Measurements from ENCODE around the gene C1QA. TPM values are rescaled to one million over a fixed set of nuclear protein-coding genes. Genes with fewer than 3 reads are reported as not detected.

The C1QA gene
- total RNA-seq, 2 donors from 2014 or later: 38.5 to 72.4 TPM

- H3K9ac ChIP-seq (ENCODE audit: low read depth in 2 of 2, low read length in 2 of 2): no peak overlapping the region
- peaks cover 7% of the 10 kb centered on the region for H3K27me3 ChIP-seq
- intact Hi-C loops (cut with DNase I): no loop called here
Measured at GRCh38 chr1:22592919-22593790, 43.3 kb upstream of the C1QA start.

GRCh38 chr1:22594396-22594795 lies 42.0 kb upstream of the C1QA start:
- Histone ChIP-seq H3K4me3 (no peak overlapping the region), H3K36me3 (no peaks in the 10 kb centered on the region), H3K27ac (no peak overlapping the region), H3K9me3 (no peaks in the 10 kb centered on the region), H3K4me1 (no peaks in the 10 kb centered on the region), H3K9ac (ENCODE audit: low read depth in 2 of 2, low read length in 2 of 2) (no peak overlapping the region), H3K27me3 (peaks cover 7% of the 10 kb centered on the region)
- intact Hi-C loops (cut with DNase I): no loop called here
- no peak for TF ChIP-seq CTCF (IDR thresholded peaks at IDR 0.05)
- no peak for DNase-seq

More at GRCh38 chr1:22592919-22593790, 43.3 kb upstream of the C1QA start:
- Histone ChIP-seq H3K4me1 (no peaks in the 10 kb centered on the region), H3K27ac (no peak overlapping the region), H3K36me3 (no peaks in the 10 kb centered on the region), H3K4me3 (no peak overlapping the region), H3K9me3 (no peaks in the 10 kb centered on the region)
- peak; percentile 40 for DNase-seq
- TF ChIP-seq CTCF (IDR thresholded peaks at IDR 0.05): no peak

GRCh38 chr1:22595108-22595507 lies 41.3 kb upstream of the C1QA start:
- TF ChIP-seq CTCF (IDR thresholded peaks at IDR 0.05): no peak
- peaks cover 7% of the 10 kb centered on the region for H3K27me3 ChIP-seq

GRCh38 chr1:22597301-22597965 lies 39.0 kb upstream of the C1QA start:
- Histone ChIP-seq H3K9ac (ENCODE audit: low read depth in 2 of 2, low read length in 2 of 2) (no peak overlapping the region), H3K36me3 (no peaks in the 10 kb centered on the region), H3K9me3 (no peaks in the 10 kb centered on the region), H3K4me3 (no peak overlapping the region), H3K27me3 (peaks cover 7% of the 10 kb centered on the region), H3K4me1 (no peaks in the 10 kb centered on the region), H3K27ac (no peak overlapping the region)
- no peak for DNase-seq
- TF ChIP-seq CTCF (IDR thresholded peaks at IDR 0.05): no peak
- intact Hi-C loops (cut with DNase I): no loop called here

More at GRCh38 chr1:22595108-22595507, 41.3 kb upstream of the C1QA start:
- Histone ChIP-seq H3K27ac (no peak overlapping the region), H3K36me3 (no peaks in the 10 kb centered on the region), H3K4me1 (no peaks in the 10 kb centered on the region), H3K9me3 (no peaks in the 10 kb centered on the region), H3K9ac (ENCODE audit: low read depth in 2 of 2, low read length in 2 of 2) (no peak overlapping the region), H3K4me3 (no peak overlapping the region)
- no peak for DNase-seq
- intact Hi-C loops (cut with DNase I): no loop called here

- Histone ChIP-seq H3K4me1 (no peaks in the 10 kb centered on the region), H3K27me3 (peaks cover 7% of the 10 kb centered on the region), H3K9ac (ENCODE audit: low read depth in 2 of 2, low read length in 2 of 2) (no peak overlapping the region), H3K9me3 (no peaks in the 10 kb centered on the region), H3K4me3 (no peak overlapping the region), H3K36me3 (no peaks in the 10 kb centered on the region), H3K27ac (no peak overlapping the region)
- TF ChIP-seq CTCF (IDR thresholded peaks at IDR 0.05): no peak
- DNase-seq: no peak
- intact Hi-C loops (cut with DNase I): no loop called here
Measured at GRCh38 chr1:22597996-22598395, 38.4 kb upstream of the C1QA start.
